Measurements from ENCODE around the gene EFHB. TPM values are rescaled to one million over a fixed set of nuclear protein-coding genes. Genes with fewer than 3 reads are reported as not detected.
"Not testable (repeated sequence)": the region's sequence is repeated elsewhere in the genome, so short reads cannot be mapped to it uniquely, and the experiment has no call there.

Gene EFHB
- total RNA-seq, 6 experiments from 2014 or later: 0.40 to 1.2 (median 0.59) TPM; not detected in 1

DNA sequence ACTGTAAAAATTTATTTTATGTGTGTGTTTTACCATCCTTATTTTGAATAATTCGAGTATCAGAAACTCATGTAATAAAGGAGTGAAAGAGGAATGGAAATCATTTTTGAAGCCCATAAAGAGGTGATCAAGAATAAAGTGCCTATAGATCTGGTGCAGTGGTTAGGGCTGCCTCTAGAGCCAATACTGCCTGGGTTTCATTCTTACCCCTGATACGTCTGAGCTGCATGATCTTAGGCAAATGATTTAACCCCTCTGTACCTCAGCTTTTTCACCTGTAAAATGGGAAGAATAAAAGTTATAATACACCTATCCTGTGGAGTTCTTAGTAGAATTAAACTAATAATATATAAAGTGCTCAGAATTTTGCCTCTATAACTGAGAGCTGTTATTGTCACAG, 30.4 kb downstream of the EFHB start:
- Mint-ChIP-seq H3K4me1 (ENCODE audit: low read depth) (peaks cover 5% of the 10 kb centered on the region), H3K27ac (no peak overlapping the region), H3K27me3 (ENCODE audit: insufficient read depth) (peaks cover 5% of the 10 kb centered on the region; the same call in 1 of the 2 replicates), H3K9me3 (no peaks in the 10 kb centered on the region), H3K36me3 (ENCODE audit: low read depth) (no peaks in the 10 kb centered on the region), H3K4me3 (no peak overlapping the region)
- TF ChIP-seq, protein P1, sequence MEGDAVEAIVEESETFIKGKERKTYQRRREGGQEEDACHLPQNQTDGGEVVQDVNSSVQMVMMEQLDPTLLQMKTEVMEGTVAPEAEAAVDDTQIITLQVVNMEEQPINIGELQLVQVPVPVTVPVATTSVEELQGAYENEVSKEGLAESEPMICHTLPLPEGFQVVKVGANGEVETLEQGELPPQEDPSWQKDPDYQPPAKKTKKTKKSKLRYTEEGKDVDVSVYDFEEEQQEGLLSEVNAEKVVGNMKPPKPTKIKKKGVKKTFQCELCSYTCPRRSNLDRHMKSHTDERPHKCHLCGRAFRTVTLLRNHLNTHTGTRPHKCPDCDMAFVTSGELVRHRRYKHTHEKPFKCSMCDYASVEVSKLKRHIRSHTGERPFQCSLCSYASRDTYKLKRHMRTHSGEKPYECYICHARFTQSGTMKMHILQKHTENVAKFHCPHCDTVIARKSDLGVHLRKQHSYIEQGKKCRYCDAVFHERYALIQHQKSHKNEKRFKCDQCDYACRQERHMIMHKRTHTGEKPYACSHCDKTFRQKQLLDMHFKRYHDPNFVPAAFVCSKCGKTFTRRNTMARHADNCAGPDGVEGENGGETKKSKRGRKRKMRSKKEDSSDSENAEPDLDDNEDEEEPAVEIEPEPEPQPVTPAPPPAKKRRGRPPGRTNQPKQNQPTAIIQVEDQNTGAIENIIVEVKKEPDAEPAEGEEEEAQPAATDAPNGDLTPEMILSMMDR (IDR thresholded peaks at IDR 0.05): no peak
- DNase-seq: no peak

DNA sequence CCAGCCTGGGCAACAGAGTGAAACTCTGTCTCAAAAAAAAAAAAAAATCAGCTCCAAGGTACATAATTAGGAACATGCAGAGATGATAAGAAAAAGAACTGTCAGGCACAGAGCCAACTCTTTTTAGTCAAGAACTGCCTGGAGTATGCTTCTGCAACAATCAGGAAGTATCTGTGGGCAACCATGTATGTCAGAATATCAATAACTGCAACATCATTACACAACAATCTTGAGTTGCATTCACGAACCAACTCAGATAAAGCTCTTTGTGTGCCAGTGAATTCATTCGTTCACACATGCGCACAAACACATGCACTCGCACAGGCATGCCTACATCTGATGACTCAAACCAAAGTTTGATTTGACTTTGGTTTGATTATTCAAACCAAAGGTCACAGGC, 32.1 kb downstream of the EFHB start:
- H3K4me3 Mint-ChIP-seq: no peak overlapping the region
- H3K4me1 Mint-ChIP-seq (ENCODE audit: low read depth): peaks cover 13% of the 10 kb centered on the region
- TF ChIP-seq, protein P1 (IDR thresholded peaks at IDR 0.05): no peak
- no peaks in the 10 kb centered on the region for H3K36me3 Mint-ChIP-seq (ENCODE audit: low read depth)
- H3K27ac Mint-ChIP-seq: no peak overlapping the region
- DNase-seq: no peak
- H3K27me3 Mint-ChIP-seq (ENCODE audit: insufficient read depth): no peaks in the 10 kb centered on the region
- no peaks in the 10 kb centered on the region for H3K9me3 Mint-ChIP-seq

DNA sequence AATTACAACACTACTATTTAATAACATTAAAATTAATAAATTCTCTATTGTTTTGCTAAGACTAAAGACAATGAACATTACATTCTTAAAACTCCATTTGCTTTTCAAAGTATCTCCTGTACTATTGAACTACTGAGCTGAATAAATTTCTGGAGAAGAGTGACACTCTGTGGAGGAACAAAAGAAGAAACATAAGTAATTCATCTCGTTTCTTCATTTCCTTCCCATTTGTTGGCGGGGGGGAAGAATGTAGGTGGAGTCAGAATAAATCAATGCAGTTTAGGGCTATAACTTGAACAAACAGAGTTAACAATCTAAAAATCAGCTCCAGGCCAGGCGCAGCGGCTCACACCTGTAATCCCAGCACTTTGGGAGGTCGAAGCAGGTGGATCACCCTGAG, 32.7 kb downstream of the EFHB start:
- H3K4me1 Mint-ChIP-seq (ENCODE audit: low read depth): peaks cover 13% of the 10 kb centered on the region
- DNase-seq: no peak
- no peaks in the 10 kb centered on the region for H3K27me3 Mint-ChIP-seq (ENCODE audit: insufficient read depth)
- no peak overlapping the region for H3K4me3 Mint-ChIP-seq
- no peaks in the 10 kb centered on the region for H3K36me3 Mint-ChIP-seq (ENCODE audit: low read depth)
- no peak overlapping the region for H3K27ac Mint-ChIP-seq
- TF ChIP-seq, protein P1 (IDR thresholded peaks at IDR 0.05): no peak; the same call in 1 of the 2 replicates
- H3K9me3 Mint-ChIP-seq: no peaks in the 10 kb centered on the region

DNA sequence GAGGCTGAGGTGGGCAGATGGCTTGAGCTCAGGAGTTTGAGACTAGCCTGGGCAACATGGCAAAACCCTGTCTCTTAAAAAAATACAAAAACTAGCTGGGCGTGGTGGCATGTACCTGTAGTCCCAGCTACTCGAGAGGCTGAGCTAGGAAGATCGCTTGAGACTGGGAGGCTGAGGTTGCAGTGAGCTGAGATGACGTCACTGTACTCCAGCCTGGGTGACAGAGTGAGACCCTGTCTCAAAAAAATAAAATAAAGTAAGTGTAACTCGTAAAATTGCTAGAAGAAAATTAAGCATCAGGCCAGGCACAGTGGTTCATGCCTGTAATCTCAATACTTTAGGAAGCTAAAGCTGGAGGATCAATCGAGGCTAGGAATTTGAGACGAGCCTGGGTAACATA, 34.2 kb downstream of the EFHB start:
- not testable (repeated sequence) for DNase-seq; H3K4me3 Mint-ChIP-seq; H3K27ac Mint-ChIP-seq; H3K36me3 Mint-ChIP-seq (ENCODE audit: low read depth); H3K27me3 Mint-ChIP-seq (ENCODE audit: insufficient read depth); H3K9me3 Mint-ChIP-seq
- H3K4me1 Mint-ChIP-seq (ENCODE audit: low read depth): peaks cover 13% of the 10 kb centered on the region

DNA sequence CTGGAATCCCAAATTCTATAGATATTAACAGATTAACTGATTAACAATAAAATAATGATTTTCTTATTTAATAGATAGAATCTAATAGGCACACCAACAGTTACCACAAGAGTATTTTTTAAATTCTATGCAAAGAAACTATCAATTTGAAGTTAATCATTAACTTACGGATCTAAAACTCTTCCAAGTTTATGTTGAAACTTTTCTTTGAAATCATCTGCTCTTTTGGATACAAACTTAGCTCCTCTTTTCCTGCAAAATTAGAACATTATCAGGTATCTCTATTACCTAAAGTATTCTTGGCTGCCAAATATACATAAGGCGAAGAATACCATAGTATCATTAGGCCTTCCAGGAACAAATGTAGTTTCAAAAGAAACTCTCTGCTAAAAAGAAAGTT, 34.8 kb downstream of the EFHB start:
- Mint-ChIP-seq H3K4me1 (ENCODE audit: low read depth) (peaks cover 13% of the 10 kb centered on the region), H3K27me3 (ENCODE audit: insufficient read depth) (no peaks in the 10 kb centered on the region), H3K4me3 (no peak overlapping the region), H3K9me3 (no peaks in the 10 kb centered on the region), H3K27ac (no peak overlapping the region), H3K36me3 (ENCODE audit: low read depth) (no peaks in the 10 kb centered on the region)
- DNase-seq: no peak
- TF ChIP-seq, protein P1 (IDR thresholded peaks at IDR 0.05): no peak

DNA sequence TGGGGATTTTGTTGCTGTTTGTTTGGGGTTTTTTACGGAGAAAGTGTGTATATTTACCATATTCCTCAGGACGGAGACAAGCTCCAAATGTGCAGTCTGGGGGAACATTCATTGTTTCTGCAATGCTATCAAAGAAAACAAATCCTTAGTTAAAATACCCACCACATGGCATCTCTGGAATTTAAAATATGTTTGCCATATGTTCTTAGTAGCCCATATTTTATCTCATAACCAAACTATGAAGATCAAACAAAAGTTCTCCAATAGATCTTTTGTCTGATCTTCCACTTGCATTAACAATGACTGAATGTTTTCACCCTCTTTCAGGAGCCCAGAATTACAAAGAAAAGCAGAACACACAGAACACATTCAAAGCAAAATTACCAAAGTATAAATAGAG, 35.3 kb downstream of the EFHB start:
- no peaks in the 10 kb centered on the region for H3K27me3 Mint-ChIP-seq (ENCODE audit: insufficient read depth)
- peaks cover 13% of the 10 kb centered on the region for H3K4me1 Mint-ChIP-seq (ENCODE audit: low read depth)
- peak overlapping the region; percentile 39 for H3K27ac Mint-ChIP-seq
- no peaks in the 10 kb centered on the region for H3K36me3 Mint-ChIP-seq (ENCODE audit: low read depth)
- TF ChIP-seq, protein P1 (IDR thresholded peaks at IDR 0.05): no peak
- peak overlapping the region; percentile 7 for H3K4me3 Mint-ChIP-seq
- no peaks in the 10 kb centered on the region for H3K9me3 Mint-ChIP-seq
- DNase-seq: no peak
